Measurements from ENCODE around the gene SYNRG. TPM values are rescaled to one million over a fixed set of nuclear protein-coding genes. Genes with fewer than 3 reads are reported as not detected.
A peak's percentile ranks its signal among the peaks of the same experiment; 100 is the strongest.
"Not testable (repeated sequence)": the region's sequence is repeated elsewhere in the genome, so short reads cannot be mapped to it uniquely, and the experiment has no call there.

SYNRG gene
- total and polyA plus RNA-seq, 8 donors, result 7.4 to 26.0 (median 17.0) TPM

- ATAC-seq, result peak in 2 of 4 donors; percentile 2 to 20
- peaks cover 4 to 22% (median 17%) of the 10 kb centered on the region in 3 donors for H3K4me1 ChIP-seq
- peak overlapping the region; percentile 62 to 90 (median 70) for H3K4me3 ChIP-seq
- no peak for FAIRE-seq
- no peaks in the 10 kb centered on the region for H3K27me3 ChIP-seq
- no peak for DNase-seq
- no peak for TF ChIP-seq CTCF (IDR thresholded peaks at IDR 0.05)
- H3K27ac ChIP-seq, result peak overlapping the region; percentile 59 to 83 (median 70)
- peaks cover 0 to 1% (median 0%) of the 10 kb centered on the region in 3 donors for H3K36me3 ChIP-seq
- H3K9me3 ChIP-seq, result no peaks in the 10 kb centered on the region
- intact Hi-C loops (cut with DNase I), result loop anchor here in 2 of 3 donors (10.0 kb wide), 2 partner anchors 112 to 132 kb away; no protein-coding TSS in a partner anchor
- 0% methylated on average over 7 of the region's 7 CpGs for WGBS, 2 donors
These were observed 33.5 kb upstream of the SYNRG start for GRCh38 chr17:37642681-37643080.

- H3K27ac ChIP-seq, result no peak overlapping the region
- no peak overlapping the region for H3K4me3 ChIP-seq
- no peaks in the 10 kb centered on the region for H3K9me3 ChIP-seq
- DNase-seq (no peak), ATAC-seq (no peak), FAIRE-seq (no peak)
- peaks cover 4 to 22% (median 17%) of the 10 kb centered on the region in 3 donors for H3K4me1 ChIP-seq
- peaks cover 0 to 4% (median 0%) of the 10 kb centered on the region in 3 donors for H3K36me3 ChIP-seq
- TF ChIP-seq CTCF (IDR thresholded peaks at IDR 0.05), result no peak
- H3K27me3 ChIP-seq, result no peaks in the 10 kb centered on the region
- intact Hi-C loops (cut with DNase I), result loop anchor here in 2 of 3 donors (10.0 kb wide), 2 partner anchors 115 to 135 kb away; no protein-coding TSS in a partner anchor
These were observed 30.8 kb upstream of the SYNRG start for GRCh38 chr17:37640015-37640414.

GRCh38 chr17:37637956-37638355 is 28.7 kb upstream of the SYNRG start:
- intact Hi-C loops (cut with DNase I), result no loop called here
- no peak for TF ChIP-seq CTCF (IDR thresholded peaks at IDR 0.05)
- H3K9me3 ChIP-seq, result no peaks in the 10 kb centered on the region
- H3K27me3 ChIP-seq, result no peaks in the 10 kb centered on the region
- ATAC-seq (no peak), FAIRE-seq (no peak), DNase-seq (no peak)
- no peak overlapping the region for H3K27ac ChIP-seq
- H3K36me3 ChIP-seq, result peaks cover 0 to 8% (median 0%) of the 10 kb centered on the region in 3 donors
- no peak overlapping the region for H3K4me3 ChIP-seq
- peaks cover 4 to 17% (median 12%) of the 10 kb centered on the region in 3 donors for H3K4me1 ChIP-seq

GRCh38 chr17:37616430-37616829 is 7.2 kb upstream of the SYNRG start:
- FAIRE-seq; H3K4me3 ChIP-seq; H3K4me1 ChIP-seq; H3K27ac ChIP-seq; intact Hi-C loops (cut with DNase I); H3K27me3 ChIP-seq; H3K9me3 ChIP-seq; DNase-seq; ATAC-seq: not testable (repeated sequence)
- peaks cover 0 to 39% (median 6%) of the 10 kb centered on the region in 3 donors for H3K36me3 ChIP-seq
- 87 to 90% methylated on average over 6 of the region's 6 CpGs for WGBS, 2 donors

GRCh38 chr17:37614823-37615222 is 5.6 kb upstream of the SYNRG start:
- Histone ChIP-seq H3K9me3 (no peaks in the 10 kb centered on the region), H3K27ac (no peak overlapping the region), H3K36me3 (peaks cover 0 to 23% (median 0%) of the 10 kb centered on the region in 3 donors), H3K27me3 (no peaks in the 10 kb centered on the region), H3K4me3 (no peak overlapping the region), H3K4me1 (peaks cover 0 to 1% (median 0%) of the 10 kb centered on the region in 3 donors)
- DNase-seq, result no peak
- FAIRE-seq, result no peak
- 82 to 83% methylated on average over 2 of the region's 2 CpGs for WGBS, 2 donors
- no peak for TF ChIP-seq CTCF (IDR thresholded peaks at IDR 0.05)
- intact Hi-C loops (cut with DNase I), result no loop called here
- ATAC-seq, result no peak
